Measurements from ENCODE around the gene CFAP45.
"Not testable (repeated sequence)": the region's sequence is repeated elsewhere in the genome, so short reads cannot be mapped to it uniquely, and the experiment has no call there.

The CFAP45 gene

GRCh38 chr1:159900755-159901360 lies 893 bp upstream of the CFAP45 start:
- no peak for DNase-seq

- DNase-seq: not testable (repeated sequence)
These were observed 331 bp downstream of the CFAP45 start for GRCh38 chr1:159899634-159900033.

GRCh38 chr1:159898527-159898926 lies 1.4 kb downstream of the CFAP45 start:
- DNase-seq: no peak

- no peak for DNase-seq
These were observed 2.0 kb downstream of the CFAP45 start for GRCh38 chr1:159897962-159898361.

GRCh38 chr1:159896546-159896930 lies 3.4 kb downstream of the CFAP45 start:
- no peak for DNase-seq

- no peak for DNase-seq
These were observed 4.0 kb downstream of the CFAP45 start for GRCh38 chr1:159895836-159896545.

GRCh38 chr1:159895286-159895685 lies 4.7 kb downstream of the CFAP45 start:
- DNase-seq: no peak

- DNase-seq: no peak
These were observed 7.0 kb downstream of the CFAP45 start for GRCh38 chr1:159892944-159893343.

- peak; percentile 77 for DNase-seq
These were observed 8.4 kb downstream of the CFAP45 start for GRCh38 chr1:159891275-159892157.

- DNase-seq: no peak
These were observed 9.6 kb downstream of the CFAP45 start for GRCh38 chr1:159890390-159890789.

GRCh38 chr1:159889821-159890252 lies 10.1 kb downstream of the CFAP45 start:
- DNase-seq: peak; percentile 53

- no peak for DNase-seq
These were observed 10.8 kb downstream of the CFAP45 start for GRCh38 chr1:159889202-159889601.

GRCh38 chr1:159884296-159884695 lies 15.7 kb downstream of the CFAP45 start:
- no peak for DNase-seq

- no peak for DNase-seq
These were observed 16.8 kb downstream of the CFAP45 start for GRCh38 chr1:159883134-159883533.

- DNase-seq: no peak
These were observed 17.5 kb downstream of the CFAP45 start for GRCh38 chr1:159882527-159882862.

GRCh38 chr1:159881622-159882526 lies 18.1 kb downstream of the CFAP45 start:
- peak; percentile 74 for DNase-seq

GRCh38 chr1:159880430-159880829 lies 19.5 kb downstream of the CFAP45 start:
- DNase-seq: no peak

- no peak for DNase-seq
These were observed 20.0 kb downstream of the CFAP45 start for GRCh38 chr1:159879977-159880376.

GRCh38 chr1:159879136-159879535 lies 20.8 kb downstream of the CFAP45 start:
- DNase-seq: no peak

- no peak for DNase-seq
These were observed 22.1 kb downstream of the CFAP45 start for GRCh38 chr1:159877695-159878444.

GRCh38 chr1:159873530-159874143 lies 26.3 kb downstream of the CFAP45 start:
- DNase-seq: no peak
